ENCODE data around the gene SLC24A3. TPM values are rescaled to one million over a fixed set of nuclear protein-coding genes. Genes with fewer than 3 reads are reported as not detected.

Gene SLC24A3
- polyA plus RNA-seq, 12 donors, result 10.9 to 35.4 (median 21.7) TPM; not detected in 1

DNA sequence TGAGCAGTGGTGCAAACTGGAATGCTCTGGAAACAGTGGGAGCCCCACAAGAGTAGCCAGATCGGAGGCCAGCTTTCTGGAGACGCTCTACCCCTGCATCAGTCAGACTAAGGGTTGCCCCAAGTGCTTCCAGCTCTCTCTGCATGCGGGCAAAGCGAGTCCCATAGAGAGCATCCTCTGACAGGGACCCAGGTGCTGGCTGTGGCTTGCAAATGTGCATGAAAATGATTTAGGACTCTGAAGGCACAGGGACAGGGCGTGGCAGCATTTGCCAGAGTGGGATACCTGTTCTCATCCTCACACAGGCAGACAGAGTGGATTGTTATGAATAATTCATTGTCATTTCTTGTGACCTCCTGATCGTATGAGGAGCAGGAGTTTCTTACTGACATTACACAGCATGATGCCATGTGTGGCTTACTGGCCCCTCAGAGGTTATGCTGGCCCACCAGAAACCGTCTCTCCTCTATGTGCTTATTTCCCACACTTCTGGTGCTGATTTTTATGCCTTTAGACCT is 555.9 kb downstream of the SLC24A3 start:
- no peak for DNase-seq

DNA sequence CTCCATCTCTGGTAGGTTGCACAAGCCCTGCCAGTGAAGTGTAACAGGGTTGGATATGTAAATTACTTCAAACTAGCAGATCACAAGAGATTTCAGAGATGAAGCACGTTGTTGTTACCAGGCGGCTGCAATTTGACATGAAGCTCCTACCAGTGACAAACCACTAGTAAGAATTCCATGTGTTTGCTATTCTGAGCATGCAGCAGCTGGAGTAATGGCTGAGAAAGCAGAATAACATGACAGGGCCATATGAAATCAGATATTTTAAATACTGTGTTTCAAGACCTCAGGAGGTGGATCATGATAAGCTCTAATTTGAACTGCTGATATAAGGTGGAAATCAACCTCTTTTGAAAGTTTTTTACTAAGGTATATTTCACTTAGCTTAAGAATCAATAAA is 557.1 kb downstream of the SLC24A3 start:
- no peak for DNase-seq

DNA sequence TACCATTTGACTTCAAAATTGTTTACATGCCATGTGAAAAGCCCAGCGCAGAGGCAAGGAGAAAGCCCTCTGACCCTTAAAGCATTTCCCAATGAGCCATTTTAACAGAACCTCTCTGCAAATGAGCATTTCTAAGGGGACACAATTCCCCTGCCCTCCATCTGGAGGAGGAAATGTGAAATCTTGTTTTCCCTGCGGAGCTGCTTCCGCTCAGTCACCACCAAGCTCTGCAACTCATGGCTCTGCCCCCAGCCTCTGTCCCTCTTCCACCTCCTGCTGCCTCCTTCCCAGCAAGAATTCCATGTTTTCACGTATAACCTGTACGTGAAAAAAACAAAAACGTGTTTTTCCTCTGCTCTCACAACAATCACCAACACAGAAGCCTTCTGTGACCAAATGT is 557.9 kb downstream of the SLC24A3 start:
- no peak for DNase-seq

DNA sequence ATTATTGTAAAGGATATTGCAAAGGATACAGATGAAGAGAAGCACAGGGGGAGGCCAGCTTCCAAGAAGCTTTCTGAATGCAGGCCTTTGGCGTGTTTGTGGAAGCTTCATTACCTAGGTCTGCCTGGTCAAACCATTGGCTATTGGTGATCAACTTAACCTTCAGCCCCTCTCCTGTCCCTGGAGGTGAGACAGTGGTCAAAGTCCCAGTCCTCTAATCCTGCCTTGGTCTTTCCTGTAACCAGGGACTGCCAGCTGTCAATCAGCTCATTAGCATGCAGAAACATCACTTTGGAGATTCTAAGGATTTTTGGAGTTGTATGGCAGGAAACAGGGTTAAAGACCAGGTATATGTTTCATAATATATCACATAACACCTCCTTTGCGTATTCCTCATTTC is 558.6 kb downstream of the SLC24A3 start:
- DNase-seq, result no peak
